Esophagus muscularis mucosa (tissue), 4 donors: Measurements from ENCODE around the gene DUSP11. TPM values are rescaled to one million over a fixed set of nuclear protein-coding genes. Genes with fewer than 3 reads are reported as not detected.

Experiments used
- DNase-seq: peaks from one replicate; pipeline ENCODE4 v3.0.0-alpha.2; 2017; ENCODE audit errors: extremely low spot score
- H3K27ac ChIP-seq, 4 donors: fragments of 200-600 bp; sonication (generic); replicated peaks in 1 of 4; 1 replicate in 3 of 4; 2 replicates in 1 of 4; pipeline ENCODE4 v1.5.1; 2016 to 2019; ENCODE audit warnings: mild to moderate bottlenecking in 1 of 4
- H3K27me3 ChIP-seq, 4 donors: fragments of 200-600 bp; sonication (generic); one replicate each; pipeline versions ENCODE4 v1.5.1 to v1.6.0; 2016 to 2019
- H3K36me3 ChIP-seq, 4 donors: fragments of 200-600 bp; sonication (generic); one replicate each; pipeline ENCODE4 v1.5.1; 2016 to 2019
- H3K4me1 ChIP-seq, 4 donors: fragments of 200-600 bp; sonication (generic); one replicate each; pipeline ENCODE4 v1.5.1; 2016 to 2019
- H3K4me3 ChIP-seq, 4 donors: fragments of 200-600 bp; sonication (generic); 1 replicate in 2 of 4; 2 replicates in 2 of 4; pipeline ENCODE4 v1.5.1; 2016 to 2019; ENCODE audit warnings: mild to moderate bottlenecking in 4 of 4, moderate library complexity in 1 of 4
- H3K9me3 ChIP-seq, 4 donors: fragments of 200-600 bp; sonication (generic); 1 replicate in 3 of 4; 2 replicates in 1 of 4; pipeline ENCODE4 v1.5.1; 2016 to 2019
- CTCF ChIP-seq, 3 experiments: fragments of 200-600 bp in 2 of 3; fragments of 450-650 bp in 1 of 3; sonication (generic) in 2 of 3; IDR thresholded peaks; one replicate each; pipeline ENCODE4 v1.5.1; 2017 to 2019; ENCODE audit warnings: antibody characterized with exemption in 3 of 3, mild to moderate bottlenecking in 2 of 3, moderate library complexity in 1 of 3
- EP300 ChIP-seq: sonication (generic); formaldehyde crosslinking; IDR thresholded peaks from one replicate; pipeline ENCODE4 v1.6.1; 2017; ENCODE audit warnings: antibody characterized with exemption
- POLR2A ChIP-seq: fragments of 450-650 bp; IDR thresholded peaks from one replicate; pipeline ENCODE4 v1.6.1; 2017; ENCODE audit warnings: antibody characterized with exemption, moderate library complexity, mild to moderate bottlenecking, low read depth
- POLR2AphosphoS5 ChIP-seq, 2 donors: sonication (generic); formaldehyde crosslinking; IDR thresholded peaks; one replicate each; pipeline ENCODE4 v1.6.1; 2017; ENCODE audit warnings: antibody characterized with exemption in 2 of 2
- WGBS: methylation state at CpG from one replicate; pipeline ENCODE4 v1.1.5; 2018; 5-methylcytosine and 5-hydroxymethylcytosine counted together
- intact Hi-C: fragments of 100-400 bp; cut with DNase I; formaldehyde crosslinking; loops from one replicate; pipeline ENCODE4 v1.15.1; 2023
- total RNA-seq, 4 donors: library from RNA; depleted of rRNA; stranded (reverse); fragments of >200 nt; gene quantifications; one replicate each; pipeline versions ENCODE4 v1.1.0 to v1.2.1, GENCODE V29; 2016

DUSP11 gene
- total RNA-seq, 4 donors from 2014 or later: 15.2 to 22.4 (median 18.7) TPM

- intact Hi-C loops: loop anchor here (10.0 kb wide), 4 partner anchors 103 to 513 kb away; partner anchors contain the start of genes BOLA3, DGUOK and TET3
- no peak for TF ChIP-seq POLR2A
- no peak for TF ChIP-seq CTCF (IDR thresholded peaks at IDR 0.05)
- TF ChIP-seq POLR2AphosphoS5 (IDR thresholded peaks at IDR 0.05): no peak
- no peak for TF ChIP-seq EP300
- 50% methylated on average over 1 of the region's 1 CpG for WGBS
- no peak for DNase-seq
- Histone ChIP-seq H3K27me3 (no peaks in the 10 kb centered on the region), H3K9me3 (no peaks in the 10 kb centered on the region), H3K4me3 (no peak overlapping the region), H3K27ac (no peak overlapping the region), H3K36me3 (no peaks in the 10 kb centered on the region), H3K4me1 (peaks cover 0 to 13% (median 9%) of the 10 kb centered on the region in 4 donors)
Observed at GRCh38 chr2:73822276-73822675, 42.4 kb upstream of the DUSP11 start.

- Histone ChIP-seq H3K9me3 (no peaks in the 10 kb centered on the region), H3K27me3 (peaks cover 0 to under 1% (median 0%) of the 10 kb centered on the region in 4 donors), H3K4me1 (peaks cover 0 to 11% (median 7%) of the 10 kb centered on the region in 4 donors), H3K4me3 (no peak overlapping the region), H3K36me3 (no peaks in the 10 kb centered on the region), H3K27ac (no peak overlapping the region)
- no peak for TF ChIP-seq POLR2AphosphoS5 (IDR thresholded peaks at IDR 0.05)
- TF ChIP-seq CTCF (IDR thresholded peaks at IDR 0.05): no peak
- no peak for TF ChIP-seq POLR2A
- TF ChIP-seq EP300: no peak
- intact Hi-C loops: loop anchor here (10.0 kb wide), 4 partner anchors 103 to 513 kb away; partner anchors contain the start of genes BOLA3, DGUOK and TET3
- DNase-seq: no peak
- 66% methylated on average over 2 of the region's 2 CpGs for WGBS
Observed at GRCh38 chr2:73821669-73822068, 41.8 kb upstream of the DUSP11 start.

- no peaks in the 10 kb centered on the region for H3K9me3 ChIP-seq
- TF ChIP-seq CTCF (IDR thresholded peaks at IDR 0.05) (no peak), POLR2A (no peak), EP300 (no peak), POLR2AphosphoS5 (IDR thresholded peaks at IDR 0.05) (no peak)
- H3K27ac ChIP-seq: no peak overlapping the region
- H3K4me3 ChIP-seq: no peak overlapping the region
- peaks cover 0 to 5% (median 0%) of the 10 kb centered on the region in 4 donors for H3K27me3 ChIP-seq
- peaks cover 0 to 11% (median 7%) of the 10 kb centered on the region in 4 donors for H3K4me1 ChIP-seq
- WGBS: 44% methylated on average over 2 of the region's 2 CpGs
- intact Hi-C loops: loop anchor here (10.0 kb wide), 4 partner anchors 104 to 514 kb away; partner anchors contain the start of genes BOLA3, DGUOK and TET3
- no peaks in the 10 kb centered on the region for H3K36me3 ChIP-seq
- DNase-seq: no peak
Observed at GRCh38 chr2:73821227-73821626, 41.3 kb upstream of the DUSP11 start.

GRCh38 chr2:73818296-73818695 lies 38.4 kb upstream of the DUSP11 start:
- no peak overlapping the region for H3K4me3 ChIP-seq
- intact Hi-C loops: no loop called here
- H3K36me3 ChIP-seq: no peaks in the 10 kb centered on the region
- no peak overlapping the region for H3K27ac ChIP-seq
- peaks cover 0 to 5% (median 0%) of the 10 kb centered on the region in 4 donors for H3K27me3 ChIP-seq
- TF ChIP-seq POLR2A (no peak), CTCF (IDR thresholded peaks at IDR 0.05) (no peak), POLR2AphosphoS5 (IDR thresholded peaks at IDR 0.05) (no peak), EP300 (no peak)
- H3K4me1 ChIP-seq: no peaks in the 10 kb centered on the region
- no peaks in the 10 kb centered on the region for H3K9me3 ChIP-seq
- 64% methylated on average over 5 of the region's 18 CpGs for WGBS
- no peak for DNase-seq

- no peak overlapping the region for H3K27ac ChIP-seq
- no peaks in the 10 kb centered on the region for H3K36me3 ChIP-seq
- DNase-seq: no peak
- H3K4me1 ChIP-seq: no peaks in the 10 kb centered on the region
- H3K9me3 ChIP-seq: no peaks in the 10 kb centered on the region
- intact Hi-C loops: no loop called here
- TF ChIP-seq POLR2A (no peak), CTCF (IDR thresholded peaks at IDR 0.05) (no peak), POLR2AphosphoS5 (IDR thresholded peaks at IDR 0.05) (no peak), EP300 (no peak)
- H3K4me3 ChIP-seq: no peak overlapping the region
- H3K27me3 ChIP-seq: peaks cover 0 to 5% (median 0%) of the 10 kb centered on the region in 4 donors
Observed at GRCh38 chr2:73812635-73813034, 32.7 kb upstream of the DUSP11 start.
